HepG2 (cell line): Measurements from ENCODE around the gene ARSB. TPM values are rescaled to one million over a fixed set of nuclear protein-coding genes. Genes with fewer than 3 reads are reported as not detected.

ENCODE experiments used
- ATAC-seq: fragments of 200-7000 bp; cut with Tn5 transposase; 3 replicates; pipeline ENCODE4 v1.9.1; 2020; ENCODE audit warnings: mild to moderate bottlenecking, moderate library complexity
- BruUV-seq: library from RNA; stranded (reverse); fragments of 400-500 nt; replicated peaks from 2 replicates; lab custom pipeline; 2021; lab: Mats Ljungman, UMichigan
- CTCF ChIA-PET: fragments of 300-600 bp; formaldehyde crosslinking; extraction: SDS; loops from one replicate; lab custom pipeline; 2021; ENCODE audit warnings: low total read pairs, inconsistent platforms, low intra/inter-chr PET ratio; lab: Yijun Ruan, JAX
- POLR2A ChIA-PET: fragments of 350-600 bp; sonication (Branson Sonifier 250); formaldehyde crosslinking; loops from one replicate; lab custom pipeline; 2020; ENCODE audit warnings: antibody characterized with exemption, inconsistent platforms; lab: Yijun Ruan, JAX
- DNase-seq: peaks from one replicate; pipeline ENCODE4 v3.0.0-alpha.2; 2015; ENCODE audit warnings: low spot score
- FAIRE-seq: peaks from 3 replicates; lab custom pipeline; 2011; peaks lifted over from hg19 to GRCh38; lab: Jason Lieb, UNC
- H2AFZ ChIP-seq: one replicate; pipeline ENCODE4 v1.6.1; 2011; ENCODE audit warnings: low read length, inconsistent platforms
- H3K27ac ChIP-seq: fragments of 300-600 bp; 3 replicates; pipeline ENCODE4 v1.8.0; 2011; ENCODE audit warnings: mixed run types, mild to moderate bottlenecking, mixed read lengths, low read length, inconsistent platforms; ENCODE audit not compliant: insufficient read depth; ENCODE audit errors: extremely low read length
- H3K27me3 ChIP-seq, 2 experiments: fragments of 200-600 bp in 1 of 2; 2 replicates in 1 of 2; 3 replicates in 1 of 2; pipeline versions ENCODE4 v1.6.0 to v1.8.0; 2011; ENCODE audit warnings: low read length in 2 of 2, mild to moderate bottlenecking in 2 of 2, moderate library complexity in 2 of 2, inconsistent platforms in 1 of 2; ENCODE audit not compliant: insufficient read depth in 2 of 2, control insufficient read depth in 1 of 2
- H3K36me3 ChIP-seq, 2 experiments: fragments of 200-600 bp in 1 of 2; replicated peaks in 1 of 2; 2 replicates in 1 of 2; 3 replicates in 1 of 2; pipeline versions ENCODE4 v1.5.1 to v1.8.0; 2011; ENCODE audit warnings: low read length in 2 of 2, inconsistent platforms in 1 of 2; ENCODE audit not compliant: insufficient read depth in 2 of 2, control insufficient read depth in 1 of 2
- H3K4me1 ChIP-seq: 2 replicates; pipeline ENCODE4 v1.5.1; 2012; ENCODE audit warnings: low read length, inconsistent platforms; ENCODE audit not compliant: insufficient read depth
- H3K4me2 ChIP-seq: 2 replicates; pipeline ENCODE4 v1.6.0; 2011; ENCODE audit warnings: low read depth, low read length, inconsistent platforms
- H3K4me3 ChIP-seq, 3 experiments: fragments of 200-600 bp in 1 of 3; sonication (generic), shearing (Covaris generic) in 1 of 3; replicated peaks in 1 of 3; 2 replicates each; pipeline ENCODE4 v1.5.1; 2011 to 2016; ENCODE audit warnings: low read length in 3 of 3, inconsistent platforms in 2 of 3, low read depth in 2 of 3, mild to moderate bottlenecking in 2 of 3, control low read depth in 1 of 3, mixed read lengths in 1 of 3; ENCODE audit not compliant: insufficient read depth in 1 of 3
- H3K79me2 ChIP-seq: one replicate; pipeline ENCODE4 v1.6.1; 2011; ENCODE audit warnings: low read length, inconsistent platforms; ENCODE audit not compliant: insufficient read depth
- H3K9ac ChIP-seq: 2 replicates; pipeline ENCODE4 v1.6.0; 2011; ENCODE audit warnings: mild to moderate bottlenecking, low read depth, low read length, inconsistent platforms; ENCODE audit not compliant: insufficient read depth
- H3K9me3 ChIP-seq: 2 replicates; pipeline ENCODE4 v1.5.1; 2012; ENCODE audit warnings: mild to moderate bottlenecking, low read length
- H4K20me1 ChIP-seq: 2 replicates; pipeline ENCODE4 v1.6.0; 2011; ENCODE audit warnings: inconsistent platforms, mild to moderate bottlenecking, low read length, moderate library complexity; ENCODE audit not compliant: insufficient read depth
- ATF6 ChIP-seq: sonication (generic); formaldehyde crosslinking; conservative IDR thresholded peaks from 2 replicates; pipeline ENCODE4 v1.4.0; 2020; ENCODE audit warnings: missing genetic modification reagents
- CREBL2 ChIP-seq: sonication (generic); formaldehyde crosslinking; IDR thresholded peaks from 2 replicates; pipeline ENCODE4 v1.8.1; 2023; ENCODE audit warnings: missing genetic modification reagents, mild to moderate bottlenecking, borderline replicate concordance
- GATA4 ChIP-seq: sonication (generic); IDR thresholded peaks from 2 replicates; pipeline ENCODE4 v1.6.1; 2016; ENCODE audit warnings: antibody characterized with exemption, low read depth, borderline replicate concordance
- HOXA7 ChIP-seq: sonication (generic); formaldehyde crosslinking; IDR thresholded peaks from 2 replicates; pipeline ENCODE4 v1.8.1; 2022; ENCODE audit warnings: mild to moderate bottlenecking, missing genetic modification reagents, moderate library complexity
- HOXD1 ChIP-seq: sonication (generic); formaldehyde crosslinking; IDR thresholded peaks from 2 replicates; pipeline ENCODE4 v1.5.0; 2020; ENCODE audit warnings: missing genetic modification reagents
- KDM5A ChIP-seq: fragments of 200-600 bp; sonication (generic); IDR thresholded peaks from 2 replicates; pipeline ENCODE4 v1.7.0; 2018; ENCODE audit warnings: antibody characterized with exemption, mild to moderate bottlenecking, low read length, borderline replicate concordance
- POLR2A ChIP-seq, 2 experiments: IDR thresholded peaks; 2 replicates each; pipeline ENCODE4 v1.6.1; 2011; ENCODE audit warnings: low read depth in 2 of 2, low read length in 2 of 2, mild to moderate bottlenecking in 1 of 2, moderate library complexity in 1 of 2; ENCODE audit not compliant: insufficient read depth in 1 of 2
- PRDM4 ChIP-seq: sonication (generic); formaldehyde crosslinking; IDR thresholded peaks from 2 replicates; pipeline ENCODE4 v1.9.0; 2021; ENCODE audit warnings: missing genetic modification reagents, borderline replicate concordance
- SP4 ChIP-seq: sonication (generic); formaldehyde crosslinking; IDR thresholded peaks from 2 replicates; pipeline ENCODE4 v1.8.1; 2023; ENCODE audit warnings: mild to moderate bottlenecking, missing genetic modification reagents
- TARDBP ChIP-seq: sonication (generic); formaldehyde crosslinking; IDR thresholded peaks from 2 replicates; pipeline ENCODE4 v1.8.0; 2022; ENCODE audit warnings: mild to moderate bottlenecking, missing genetic modification reagents
- ZNF317 ChIP-seq: sonication (generic); formaldehyde crosslinking; IDR thresholded peaks from 2 replicates; pipeline ENCODE4 v1.5.0; 2020; ENCODE audit warnings: mild to moderate bottlenecking, missing genetic modification reagents
- ZSCAN22 ChIP-seq: sonication (generic); formaldehyde crosslinking; IDR thresholded peaks from 2 replicates; pipeline ENCODE4 v1.4.0; 2020; ENCODE audit warnings: mild to moderate bottlenecking, missing genetic modification reagents
- WGBS: methylation state at CpG from one replicate; pipeline ENCODE4 v1.1.6; 2017; ENCODE audit warnings: low lambda C conversion rate; 5-methylcytosine and 5-hydroxymethylcytosine counted together
- in situ Hi-C: cut with HindIII; loops from 2 replicates; pipeline ENCODE4 v1.10.0; 2017; ENCODE audit warnings: low pct_unique_long_range_greater_than_20kb; ENCODE audit not compliant: extremely low pct_ligation_motif_present
- intact Hi-C: fragments of 100-400 bp; cut with micrococcal nuclease; formaldehyde crosslinking; loops from one replicate; pipeline ENCODE4 v1.10.0; 2022; ENCODE audit not compliant: unreplicated experiment
- polyA plus RNA-seq, 8 experiments: library from polyadenylated mRNA; depleted of rRNA in 3 of 8; stranded (reverse) in 7 of 8; unstranded in 1 of 8; fragments of >200 nt; fragmentation: Illumina TruSeq in 4 of 8; extraction: Trizol in 4 of 8; gene quantifications; 2 replicates each; pipeline versions ENCODE4 v1.2.1 to v1.2.3, GENCODE V29; 2011 to 2016; ENCODE audit warnings: low read depth in 4 of 8, missing spikeins in 1 of 8, mixed read lengths in 1 of 8; ENCODE audit not compliant: insufficient read depth in 1 of 8
- total RNA-seq, 5 experiments: library from RNA; depleted of rRNA; stranded (reverse); fragments of >200 nt; fragmentation: Illumina TruSeq; extraction: Trizol; gene quantifications; 2 replicates each; pipeline ENCODE4 v1.2.3, GENCODE V29; 2016; ENCODE audit warnings: low read depth in 1 of 5

ARSB gene
- total and polyA plus RNA-seq, 2 of the 13 experiments (the other 11 are each of a cell fraction or from before 2014, with no cell fraction given) = 52.6 to 66.4 TPM

GRCh38 chr5:79031485-79031867 lies 46.4 kb upstream of the ARSB start:
- Histone ChIP-seq H4K20me1 (no peaks in the 10 kb centered on the region), H3K4me1 (peaks cover 29% of the 10 kb centered on the region), H3K9ac (peak overlapping the region; percentile 68), H3K4me3 (peak overlapping the region; percentile 18 to 57 (median 43); a peak in 5 of 6 replicates), H3K27me3 (no peaks in the 10 kb centered on the region), H3K9me3 (no peaks in the 10 kb centered on the region), H3K36me3 (no peaks in the 10 kb centered on the region), H3K27ac (peak overlapping the region; percentile 95), H2AFZ (no peak overlapping the region), H3K79me2 (no peaks in the 10 kb centered on the region), H3K4me2 (peak overlapping the region; percentile 76)
- ATAC-seq = no peak; the same call in 2 of the 3 replicates
- TF ChIP-seq HOXD1 (CRISPR knock-in tag) (no peak), KDM5A (peak; percentile 11; the same call in 1 of the 2 replicates), ZNF317 (CRISPR knock-in tag) (0 out of 2 replicates have a peak, but pooled peaks have one; percentile 39), POLR2A (IDR thresholded peaks at IDR 0.05; ENCODE audit: insufficient read depth in 1 of 2, low read depth in 2 of 2, low read length in 2 of 2) (0 out of 4 replicates have a peak, but pooled peaks of 1 of the 2 experiments have one; percentile 15)
- DNase-seq = peak; percentile 10
- no TSS peak for BruUV-seq
- in situ Hi-C loops = no loop called here
- intact Hi-C loops = loop anchor here (2.0 kb wide), 1 partner anchor 37 kb away; the partner anchor contains the start of genes BHMT2 and DMGDH
- 25% methylated on average over 1 of the region's 1 CpG for WGBS
- POLR2A ChIA-PET = no interaction called here
- CTCF ChIA-PET = no interaction called here
- no peak for FAIRE-seq

- BruUV-seq = TSS peak; percentile 60
- in situ Hi-C loops (no loop called here), intact Hi-C loops (loop anchor here (2.0 kb wide), 1 partner anchor 38 kb away; the partner anchor contains the start of genes BHMT2 and DMGDH)
- H3K27ac ChIP-seq = peak overlapping the region; percentile 95
- peak overlapping the region; percentile 68 for H3K9ac ChIP-seq
- H4K20me1 ChIP-seq = no peaks in the 10 kb centered on the region
- ATAC-seq (peak; percentile 97), FAIRE-seq (peak; percentile 89), DNase-seq (peak; percentile 92)
- H3K4me2 ChIP-seq = peak overlapping the region; percentile 76
- H2AFZ ChIP-seq = no peak overlapping the region
- H3K27me3 ChIP-seq = no peaks in the 10 kb centered on the region
- H3K36me3 ChIP-seq = no peaks in the 10 kb centered on the region
- H3K4me1 ChIP-seq = peaks cover 29% of the 10 kb centered on the region
- 4% methylated on average over 10 of the region's 11 CpGs for WGBS
- no peaks in the 10 kb centered on the region for H3K79me2 ChIP-seq
- ChIA-PET POLR2A (interaction anchor here (1.1 kb wide), 1 partner anchor 46 kb away, joined by 3 read pairs; no protein-coding TSS in a partner anchor), CTCF (no interaction called here)
- H3K9me3 ChIP-seq = no peaks in the 10 kb centered on the region
- H3K4me3 ChIP-seq = peak overlapping the region; percentile 36 to 57 (median 43); a peak in 5 of 6 replicates
- no peak for TF ChIP-seq PRDM4 (CRISPR knock-in tag)
- TF ChIP-seq GATA4 = peak; percentile 56; the same call in 1 of the 2 replicates
- no peak for TF ChIP-seq SP4
- peak; percentile 31; the same call in 1 of the 2 replicates for TF ChIP-seq TARDBP
- TF ChIP-seq ZSCAN22 (CRISPR knock-in tag) = no peak
- no peak for TF ChIP-seq ATF6 (CRISPR knock-in tag)
- no peak for TF ChIP-seq HOXA7 (CRISPR knock-in tag)
- TF ChIP-seq CREBL2 (CRISPR knock-in tag) = no peak
Observed at GRCh38 chr5:79030663-79031484, 45.8 kb upstream of the ARSB start.
